T1000 (cell line): ENCODE measurements around the gene CMIP.

Experiments
- DNase-seq: peaks from one replicate; lab custom pipeline; 2025; ENCODE audit warnings: mixed read lengths; lab: John Stamatoyannopoulos, UW

Gene CMIP

DNA sequence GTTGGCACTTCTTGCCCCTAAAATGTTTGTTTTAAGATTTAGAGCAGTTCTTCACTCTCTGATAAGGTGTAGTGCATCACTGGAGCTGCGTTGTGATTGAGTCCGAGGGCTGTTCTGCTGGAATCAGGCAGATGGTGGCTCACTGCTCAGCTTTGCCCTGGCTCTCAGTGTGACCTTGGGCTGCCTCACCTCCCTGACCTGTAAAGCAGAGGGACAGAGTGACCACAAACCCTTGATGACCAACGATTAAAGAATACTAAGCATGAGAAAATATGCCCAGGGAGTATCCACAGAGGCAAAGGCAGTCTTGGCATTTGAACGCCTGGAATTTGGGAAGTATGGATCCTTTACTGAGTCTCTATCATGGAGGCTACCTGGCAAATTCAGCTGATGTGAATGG is 18.1 kb downstream of the CMIP start:
- no peak for DNase-seq

DNA sequence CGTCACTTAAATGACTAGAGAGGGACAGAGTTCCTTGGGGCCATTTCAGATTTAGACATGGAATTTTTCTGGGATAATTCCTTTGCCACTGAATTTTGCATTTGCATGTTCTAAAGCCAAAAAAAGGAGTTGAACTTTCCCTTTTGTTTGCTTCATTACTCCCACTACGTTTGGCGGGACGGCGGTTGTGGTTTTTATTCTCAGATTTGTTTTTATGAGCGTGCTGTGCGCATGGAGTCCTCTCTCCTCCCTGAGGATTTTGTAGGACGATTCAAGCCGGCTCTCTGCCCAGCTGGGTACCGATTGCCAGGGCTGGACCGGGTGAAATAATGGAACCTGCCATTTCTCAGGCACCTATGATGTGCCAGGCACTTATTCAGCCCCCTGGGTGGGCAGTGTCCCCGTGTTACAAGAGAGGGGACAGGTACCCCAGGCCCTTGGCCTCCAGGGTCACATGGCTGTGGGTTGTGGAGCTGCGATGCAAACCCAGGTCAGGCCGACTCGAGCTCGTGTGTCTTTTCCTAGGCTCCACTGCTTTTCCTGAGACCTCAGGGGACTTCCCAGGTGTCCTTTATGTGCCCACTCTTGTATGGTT is 18.8 kb downstream of the CMIP start:
- DNase-seq, result no peak

DNA sequence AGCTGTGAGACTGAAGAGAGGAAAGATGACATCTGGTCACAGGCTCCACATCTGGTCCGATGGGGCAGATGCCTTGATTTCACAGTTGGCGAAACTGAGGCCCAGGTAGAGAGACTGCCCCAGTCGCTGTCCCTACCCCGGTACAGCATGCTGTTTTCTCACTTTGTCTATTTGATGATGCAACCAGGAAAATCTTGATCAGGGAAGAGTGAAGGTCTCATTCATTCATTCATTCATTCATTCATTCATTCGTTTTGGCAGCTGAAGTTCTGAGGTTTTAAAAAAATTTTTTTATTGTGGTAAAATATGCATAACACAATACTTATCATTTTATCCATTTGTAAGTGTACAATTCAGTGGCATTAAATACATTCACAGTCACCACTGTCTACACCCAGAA is 19.7 kb downstream of the CMIP start:
- DNase-seq, result no peak

DNA sequence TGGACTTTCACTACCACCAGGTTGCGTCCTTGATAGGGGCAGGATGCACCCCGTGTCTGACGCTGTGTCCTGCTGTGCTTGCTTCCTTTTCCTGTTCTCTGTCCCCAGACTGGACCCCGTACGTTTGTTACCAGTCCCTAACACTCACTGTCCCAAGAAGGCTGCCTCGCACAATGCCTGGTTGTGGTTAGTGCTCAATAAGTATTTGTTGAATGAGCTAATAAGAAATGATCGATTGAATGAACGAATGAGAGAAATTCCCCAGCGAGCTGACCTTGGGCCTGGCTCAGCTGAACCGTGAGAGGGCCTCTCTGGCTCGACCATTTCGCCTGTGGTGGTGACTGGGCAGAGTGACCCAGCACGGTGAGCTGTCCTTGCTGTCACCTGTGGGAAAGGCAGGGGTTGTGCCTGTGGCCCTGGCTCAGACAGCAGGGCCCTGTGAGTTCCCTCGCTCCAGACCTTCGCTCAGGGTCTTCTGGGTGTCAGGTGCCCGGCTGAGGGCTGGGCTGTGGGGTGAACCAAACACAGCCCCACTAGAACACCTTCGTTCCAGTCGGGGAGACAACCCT is 20.9 kb downstream of the CMIP start:
- DNase-seq, result no peak

DNA sequence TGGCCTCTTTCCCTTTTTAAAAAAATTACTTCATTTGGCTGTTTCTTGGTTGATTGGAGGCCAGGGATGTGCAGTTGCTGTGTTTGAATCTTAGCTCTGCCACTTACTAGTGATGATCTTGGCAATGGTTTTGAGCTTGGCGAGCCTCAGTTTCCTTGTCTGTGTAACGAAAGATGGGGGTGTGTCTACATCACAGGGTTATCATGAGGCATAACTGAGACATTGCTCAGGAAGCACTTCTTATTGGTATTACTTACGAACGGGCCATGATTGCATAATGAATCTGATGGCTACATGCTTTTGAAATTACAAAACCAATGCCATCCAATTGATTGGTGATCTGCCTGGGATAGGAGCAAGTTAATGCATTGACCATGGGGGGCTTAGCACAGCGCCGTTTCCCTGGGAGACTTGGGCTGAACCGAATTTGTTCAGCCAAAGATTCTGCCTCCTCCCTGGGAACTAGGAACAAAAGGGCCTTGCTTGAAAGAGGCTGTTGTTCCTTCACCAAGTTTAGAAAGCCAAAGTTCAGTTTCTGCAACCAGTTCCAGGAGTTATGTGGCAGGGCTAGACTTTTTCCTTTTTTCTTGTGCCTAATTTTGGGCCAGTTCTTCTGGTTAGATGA is 21.9 kb downstream of the CMIP start:
- no peak for DNase-seq

DNA sequence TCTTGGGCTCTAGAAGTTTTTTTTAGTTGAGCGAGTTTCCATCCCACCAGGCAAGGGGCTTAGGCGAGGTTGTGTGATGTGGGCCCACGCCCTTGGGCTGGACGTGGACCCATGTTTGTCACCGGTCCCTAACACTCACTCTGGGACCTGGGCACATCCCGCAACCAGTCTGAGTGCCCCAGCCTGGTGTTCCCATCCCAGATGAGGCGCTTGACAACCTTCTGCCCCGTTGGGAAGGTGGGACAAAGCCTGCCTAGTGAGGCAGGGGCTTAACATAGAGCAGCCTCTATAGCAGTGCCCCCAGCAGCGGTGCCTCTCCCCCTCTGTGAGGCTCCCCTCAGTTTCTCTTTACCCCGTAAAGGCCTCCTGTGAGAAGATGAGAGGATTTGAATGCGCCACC is 22.5 kb downstream of the CMIP start:
- DNase-seq, result no peak

DNA sequence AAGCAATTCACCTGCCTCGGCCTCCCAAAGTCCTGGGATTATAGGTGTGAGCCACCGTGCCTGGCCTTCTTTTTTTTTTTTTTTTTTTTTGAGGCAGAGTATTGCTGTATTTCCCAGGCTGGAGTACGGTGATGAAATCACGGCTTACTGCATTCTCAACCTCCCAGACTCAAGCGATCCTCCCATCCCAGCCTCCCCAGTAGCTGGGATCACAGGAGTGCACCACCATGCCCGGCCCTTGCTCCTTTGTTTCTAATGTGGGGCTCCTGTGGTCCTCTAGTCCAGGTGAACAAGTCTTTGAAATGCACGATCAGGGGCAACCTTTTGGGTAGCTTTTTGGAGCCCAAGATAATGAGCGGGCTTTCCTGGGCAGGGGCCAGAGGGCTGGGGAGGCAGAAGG is 23.2 kb downstream of the CMIP start:
- DNase-seq, result no peak

DNA sequence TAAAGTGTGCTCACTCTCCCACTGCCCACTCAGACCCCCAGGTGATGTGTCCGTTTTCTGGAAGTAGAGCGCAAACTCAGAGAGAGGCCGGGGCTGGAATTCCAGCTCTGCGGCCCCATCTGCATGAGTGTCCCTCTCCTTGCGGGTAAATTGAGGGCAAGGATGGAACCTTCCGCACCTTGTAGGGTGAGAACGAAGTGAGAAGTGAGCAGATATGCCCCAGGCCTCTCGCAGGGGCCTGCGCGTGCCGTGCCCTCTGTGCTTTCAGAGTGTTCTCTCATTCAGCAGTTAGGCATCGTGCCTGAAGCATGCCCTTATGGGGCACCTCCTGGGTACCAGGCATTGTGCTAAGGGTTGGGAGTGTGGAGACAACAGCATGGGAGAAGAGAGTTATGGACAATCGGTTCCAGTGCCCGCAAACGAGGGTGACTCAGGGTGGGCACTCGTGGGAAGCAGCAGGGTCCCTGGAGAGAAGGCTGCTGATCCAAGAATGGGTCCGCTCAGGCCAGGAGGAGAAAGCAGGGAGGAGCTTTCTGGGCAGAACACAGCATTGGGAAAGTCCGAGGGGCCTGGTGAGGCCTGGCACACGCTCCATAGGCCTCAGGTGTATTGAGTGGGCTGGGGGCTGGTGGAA is 23.8 kb downstream of the CMIP start:
- no peak for DNase-seq

DNA sequence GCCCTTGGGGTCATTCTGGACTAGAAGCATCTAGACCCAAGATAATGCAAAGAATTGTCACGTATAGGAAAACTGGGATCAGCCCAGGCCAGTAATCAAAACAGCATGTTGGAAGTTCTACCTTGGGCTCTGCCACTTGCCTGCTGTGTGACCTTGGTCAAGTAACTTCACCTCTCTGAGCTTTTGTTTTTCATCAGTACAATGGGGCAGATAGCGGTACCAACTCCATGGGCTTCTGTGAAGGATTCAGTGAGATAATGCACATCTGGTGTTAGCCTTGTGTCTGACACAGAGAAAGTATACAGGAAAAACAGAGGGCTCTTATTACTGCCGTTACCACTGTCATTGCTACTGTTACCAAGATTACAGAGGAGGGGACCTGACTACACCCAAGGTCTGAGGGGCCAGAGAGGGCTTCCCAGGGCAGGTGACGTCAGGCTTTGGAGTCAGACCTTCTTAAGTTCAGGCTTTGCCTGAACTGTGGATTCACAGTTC is 24.6 kb downstream of the CMIP start:
- DNase-seq, result no peak

DNA sequence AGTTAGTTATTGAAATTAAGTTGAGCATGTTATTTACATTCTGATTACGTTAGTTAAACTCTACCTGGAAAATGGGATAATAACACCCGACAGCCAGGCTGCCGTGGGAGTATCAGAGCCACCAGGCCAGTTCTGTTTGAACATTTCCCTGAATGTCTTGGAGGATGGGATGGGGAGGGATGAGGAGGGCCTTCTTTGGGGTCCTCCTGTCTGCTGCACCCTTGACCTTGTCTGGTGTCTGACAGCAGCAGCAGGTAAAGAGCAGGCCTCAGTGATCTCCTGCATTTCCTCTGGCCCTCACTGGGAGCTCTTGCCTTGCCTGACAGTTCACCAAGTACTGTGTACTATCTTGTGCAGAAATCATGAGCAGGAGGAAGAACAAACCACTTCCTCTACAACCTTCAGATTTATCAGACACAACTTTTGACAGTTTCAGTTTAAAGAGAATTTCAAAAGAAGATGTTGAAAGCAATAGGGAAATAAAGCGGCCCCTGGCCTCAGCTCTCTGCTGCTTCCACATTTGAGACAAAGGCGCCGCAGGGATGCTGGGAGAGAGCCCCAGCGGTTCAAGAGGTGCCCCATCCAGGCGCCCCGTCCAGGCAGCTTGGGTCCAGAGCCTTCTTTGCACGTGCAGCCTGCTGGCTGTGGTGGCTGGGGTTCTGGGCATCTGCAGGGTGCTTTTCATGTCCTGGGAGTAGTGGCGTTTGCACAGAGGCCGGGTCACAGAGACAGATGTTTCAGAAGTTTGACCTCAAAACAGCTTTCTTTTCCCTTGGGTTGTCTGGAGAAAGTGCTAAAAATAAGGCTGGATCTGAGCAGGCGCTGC is 25.3 kb downstream of the CMIP start:
- DNase-seq, result no peak

DNA sequence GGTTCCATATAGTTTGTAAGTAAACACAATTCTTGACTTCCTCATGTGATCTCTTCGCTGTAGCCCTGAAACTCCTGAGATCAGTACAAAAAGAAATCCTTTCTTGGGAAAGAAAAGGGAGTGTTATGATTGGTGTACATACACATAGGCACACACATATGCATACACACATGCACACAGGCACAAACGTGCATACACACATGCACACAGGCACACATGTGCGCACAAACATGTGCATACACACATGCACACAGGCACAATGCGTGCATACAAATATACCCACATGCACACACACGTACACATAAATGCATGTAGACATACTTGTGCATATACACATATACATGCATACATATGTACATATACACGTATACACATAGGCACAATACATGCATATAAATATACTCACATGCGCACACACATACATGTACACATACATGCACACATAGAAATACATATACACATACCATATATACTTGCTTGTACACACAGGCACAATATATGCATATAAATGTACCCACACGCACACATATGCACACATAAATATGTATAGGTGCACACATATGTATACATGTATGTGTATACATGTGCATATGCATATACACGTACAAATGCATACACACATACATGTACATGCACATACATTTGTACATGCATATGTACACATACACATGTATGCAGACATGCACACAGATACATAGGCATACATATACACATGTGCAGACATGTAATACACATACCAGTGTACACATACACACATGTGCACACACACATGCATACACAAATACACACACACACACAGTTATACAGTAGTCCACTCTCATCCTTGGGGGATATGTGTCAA is 26.4 kb downstream of the CMIP start:
- DNase-seq, result no peak

DNA sequence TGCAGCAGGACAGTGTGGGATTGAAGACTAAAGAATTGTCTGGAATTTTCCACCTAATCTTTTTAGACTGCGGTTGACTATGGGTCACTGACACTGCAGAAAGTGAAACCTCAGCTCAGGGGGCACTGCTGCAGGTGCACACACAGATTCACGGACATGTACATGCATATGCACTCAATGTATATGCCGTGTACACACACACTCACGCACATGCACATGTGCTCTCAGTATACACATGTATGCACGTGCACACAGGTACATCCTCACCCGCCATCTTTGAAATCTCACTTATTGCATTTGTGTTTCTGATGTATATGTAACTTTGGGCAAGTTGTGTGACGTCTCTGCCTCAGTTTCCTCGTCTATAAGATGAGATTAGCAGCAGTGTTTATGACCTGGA is 27.3 kb downstream of the CMIP start:
- DNase-seq, result no peak

DNA sequence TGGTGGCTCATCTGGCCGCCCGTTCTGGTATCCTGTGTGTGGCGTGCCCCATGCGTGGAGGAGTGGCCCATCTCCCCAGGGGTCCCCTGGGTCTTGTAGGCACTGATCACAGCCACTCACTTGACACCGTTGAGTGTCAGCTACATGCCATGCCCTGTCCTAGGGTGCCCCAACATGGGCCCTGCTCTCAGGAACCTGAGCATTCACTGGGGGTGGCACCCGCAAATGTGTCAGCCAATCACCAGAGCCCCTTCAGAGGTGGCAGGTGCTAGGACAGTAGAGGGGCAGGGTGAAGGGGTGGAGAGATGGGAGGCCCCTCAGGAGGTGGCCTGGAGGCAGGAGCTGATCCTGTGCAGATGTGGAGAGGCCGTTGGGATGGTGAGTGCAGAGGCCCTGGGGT is 27.8 kb downstream of the CMIP start:
- DNase-seq, result no peak

DNA sequence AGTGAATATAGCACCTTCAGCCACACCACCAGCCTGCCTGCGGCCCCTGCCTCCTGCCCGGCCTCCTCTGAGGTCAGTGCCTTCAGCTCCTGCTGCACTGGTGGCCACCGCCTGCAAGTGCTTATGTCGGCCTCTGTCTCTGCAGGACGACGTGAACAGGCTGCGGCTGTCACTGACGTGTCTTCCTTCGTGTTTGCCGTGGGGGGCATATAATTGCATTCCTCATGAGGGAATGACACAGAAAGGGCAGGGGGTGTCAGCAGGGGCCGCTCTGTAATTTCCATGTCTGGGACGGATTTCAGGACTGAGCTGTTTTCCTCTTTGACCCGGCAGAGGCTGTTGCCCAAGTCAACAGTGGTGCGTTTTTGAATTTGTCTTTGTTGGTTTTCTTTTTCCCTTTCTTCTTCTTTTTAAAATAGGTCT is 28.5 kb downstream of the CMIP start:
- DNase-seq, result no peak

DNA sequence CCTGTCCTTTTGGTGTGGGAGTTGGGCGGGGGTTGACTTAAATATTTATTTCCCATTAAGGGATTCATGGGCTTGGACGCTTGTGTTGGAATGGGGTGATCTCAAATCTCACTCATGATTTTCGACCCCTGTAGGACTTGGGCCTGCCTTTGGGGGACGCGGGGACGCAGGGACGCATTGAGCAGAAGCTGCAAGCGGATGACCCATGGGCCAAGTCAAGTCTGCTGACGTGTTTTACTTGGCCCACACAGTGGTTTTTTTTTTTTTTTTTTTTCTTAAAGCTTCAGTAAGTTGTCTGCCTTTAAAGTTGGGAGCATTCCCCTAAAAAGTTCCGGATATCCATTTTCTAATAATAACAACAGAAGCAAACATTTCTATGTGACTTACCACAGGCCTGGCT is 28.9 kb downstream of the CMIP start:
- DNase-seq, result no peak

DNA sequence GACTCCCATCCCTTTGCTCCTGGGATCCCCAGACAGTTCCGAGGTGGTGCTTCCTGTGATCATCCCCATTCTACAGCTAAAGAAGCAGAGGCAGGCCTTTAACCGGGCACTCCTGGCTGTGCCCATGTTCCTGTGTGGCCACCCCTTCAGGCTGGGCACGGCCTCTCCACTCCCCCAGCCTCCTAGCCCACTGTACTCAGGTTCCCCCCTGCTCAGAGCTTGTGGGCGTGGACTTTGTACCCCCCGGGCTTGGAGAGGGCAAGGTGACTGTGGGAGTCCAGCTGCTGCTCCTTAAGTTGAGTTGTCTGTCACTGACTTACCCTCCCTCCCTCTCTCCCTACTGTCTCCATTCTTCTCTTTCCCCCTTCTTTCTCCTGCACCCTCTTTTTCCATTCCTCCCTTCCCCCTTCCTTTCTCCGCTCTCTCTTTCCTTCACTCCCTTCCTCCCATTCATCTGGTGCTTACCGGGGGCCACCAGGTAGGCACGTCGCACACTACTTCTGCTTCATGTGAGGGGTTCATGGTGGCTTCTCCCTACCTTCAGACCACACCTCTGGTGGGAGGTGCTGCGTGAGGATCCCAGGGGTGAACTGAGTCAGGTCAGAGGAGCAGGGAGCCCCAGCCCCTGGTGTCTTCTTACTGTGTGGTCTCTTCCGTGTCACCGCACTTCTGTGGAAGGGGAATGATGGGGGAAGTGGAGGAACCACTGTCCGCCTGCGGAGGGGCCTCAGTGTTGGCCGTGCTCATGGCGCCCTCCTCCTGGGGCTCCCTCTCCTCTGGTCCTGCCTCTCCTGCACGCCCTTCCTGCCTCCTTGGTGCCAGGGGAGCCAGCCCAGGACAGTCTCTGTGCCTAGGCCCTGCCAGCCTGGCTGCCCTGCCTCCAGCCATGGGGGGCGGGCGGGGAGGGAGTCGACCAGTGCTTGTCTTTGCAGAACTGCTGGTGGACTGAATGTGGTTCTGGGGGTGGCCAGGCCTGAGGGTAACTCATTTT is 29.7 kb downstream of the CMIP start:
- DNase-seq, result no peak

DNA sequence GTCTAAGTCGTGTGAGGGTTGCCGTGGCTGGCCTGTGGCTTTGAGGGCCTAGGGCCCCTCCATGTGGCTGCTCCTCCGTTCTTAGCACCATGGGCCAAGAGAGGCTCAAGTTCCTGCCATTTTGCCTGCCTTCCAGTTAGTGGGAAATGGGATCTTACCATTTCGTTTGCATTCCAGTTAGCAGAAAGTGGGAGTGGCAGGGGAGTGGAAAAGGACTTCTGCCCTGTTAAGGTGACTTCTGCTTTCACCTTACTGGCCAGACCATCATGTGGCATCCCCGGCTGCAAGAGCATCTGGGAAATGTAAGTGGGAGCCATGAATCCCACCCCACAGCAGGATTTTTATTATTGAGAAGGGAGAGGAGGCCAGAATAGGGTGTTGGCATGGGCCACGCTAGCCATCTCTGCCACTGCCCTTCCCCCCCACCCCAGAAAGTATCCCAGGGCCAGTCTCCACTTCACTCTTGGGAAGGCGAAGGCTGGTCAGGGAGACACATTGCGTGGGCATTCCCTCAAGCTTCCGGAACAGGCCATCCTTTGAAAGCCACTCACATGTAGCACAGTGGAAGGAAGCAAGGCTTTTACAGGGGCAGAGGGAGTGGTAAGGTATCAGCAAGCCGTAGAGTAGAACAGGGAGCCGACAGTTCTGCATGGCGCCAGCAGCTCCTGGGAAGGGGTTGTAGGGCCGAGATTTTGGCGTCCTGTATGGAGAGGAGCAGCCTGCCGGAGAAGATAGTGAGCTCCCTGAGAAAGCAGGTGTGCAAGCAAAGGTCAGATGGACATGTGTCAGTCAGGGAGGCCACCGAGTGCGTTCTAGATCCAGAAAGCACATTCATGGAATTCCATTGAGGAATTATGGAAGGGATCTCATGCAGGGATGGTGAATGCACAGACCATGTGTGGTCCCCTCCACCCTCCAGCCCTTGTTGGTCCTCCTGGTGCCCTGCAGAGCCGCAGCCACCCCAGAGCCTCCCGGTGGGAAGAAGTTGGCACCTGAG is 33.4 kb downstream of the CMIP start:
- no peak for DNase-seq

DNA sequence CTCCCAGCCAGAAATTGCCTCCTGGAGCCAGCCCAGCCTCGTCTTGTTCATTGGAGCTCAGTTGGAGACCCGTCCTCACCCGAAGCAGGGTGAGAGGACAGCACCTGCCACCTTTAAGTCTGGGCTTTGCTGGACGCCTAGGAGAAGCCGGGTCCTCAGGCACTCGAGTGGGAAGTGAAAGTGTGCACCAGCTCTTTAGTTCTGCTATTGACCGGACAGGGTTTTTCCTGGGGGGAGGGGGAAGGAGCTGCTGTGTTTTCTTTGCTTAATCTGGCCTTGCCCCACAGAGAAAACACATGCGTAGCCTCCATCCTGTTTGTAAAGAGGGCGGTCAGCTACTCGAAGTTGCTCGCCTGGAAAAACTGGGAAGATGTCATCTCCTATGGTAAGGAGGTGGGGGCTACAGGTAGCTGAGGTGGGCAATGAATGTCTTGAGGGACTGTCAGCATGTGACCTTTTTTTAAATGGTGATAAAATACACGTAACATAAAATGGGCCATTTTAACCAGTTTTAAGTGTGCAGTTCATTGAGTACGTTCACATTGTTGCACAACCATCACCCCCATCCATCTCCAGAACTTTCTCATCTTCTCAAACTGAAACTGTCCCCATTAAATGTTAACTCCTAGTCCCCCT is 34.4 kb downstream of the CMIP start:
- no peak for DNase-seq
